Anterior cingulate cortex (tissue), 58 donors: ENCODE data around the gene ATP6V0D1.
"Not testable (repeated sequence)": the region's sequence is repeated elsewhere in the genome, so short reads cannot be mapped to it uniquely, and the experiment has no call there.

Experiments used
- DNase-seq, 58 donors: peaks; one replicate each; lab custom pipeline; 2025; lab: John Stamatoyannopoulos, UW

Gene ATP6V0D1

GRCh38 chr16:67430977-67431774 is 49.8 kb downstream of the ATP6V0D1 start, which contains the start of gene HSD11B2:
Gene HSD11B2, plus strand, starts transcription at chr16:67431121. Its CDS starts 128 bp downstream, at chr16:67431249.
- DNase-seq, result peak in 26 of 58 donors; percentile 16 to 60 (median 44)

- peak in 1 of 58 donors; percentile 32 for DNase-seq
These were observed 50.4 kb downstream of the ATP6V0D1 start for GRCh38 chr16:67430504-67430976.

GRCh38 chr16:67429799-67430503 is 51.0 kb downstream of the ATP6V0D1 start:
- DNase-seq, result no peak

GRCh38 chr16:67429053-67429798 is 51.7 kb downstream of the ATP6V0D1 start:
- no peak for DNase-seq

- peak in 31 of 58 donors; percentile 3 to 59 (median 25) for DNase-seq
These were observed 52.7 kb downstream of the ATP6V0D1 start for GRCh38 chr16:67428146-67428731.

GRCh38 chr16:67426950-67427349 is 54.0 kb downstream of the ATP6V0D1 start:
- DNase-seq, result no peak

GRCh38 chr16:67426022-67426421 is 54.9 kb downstream of the ATP6V0D1 start:
- no peak for DNase-seq

GRCh38 chr16:67425580-67425979 is 55.4 kb downstream of the ATP6V0D1 start:
- no peak for DNase-seq

GRCh38 chr16:67425061-67425460 is 55.9 kb downstream of the ATP6V0D1 start:
- no peak for DNase-seq

- DNase-seq, result no peak
These were observed 56.7 kb downstream of the ATP6V0D1 start for GRCh38 chr16:67424261-67424615.

- DNase-seq, result peak in 2 of 58 donors; percentile 31 to 41
These were observed 57.2 kb downstream of the ATP6V0D1 start for GRCh38 chr16:67423611-67424260.

- no peak for DNase-seq
These were observed 57.9 kb downstream of the ATP6V0D1 start for GRCh38 chr16:67423015-67423414.

- DNase-seq, result no peak
These were observed 59.9 kb downstream of the ATP6V0D1 start for GRCh38 chr16:67421030-67421429.

- DNase-seq, result no peak
These were observed 61.0 kb downstream of the ATP6V0D1 start for GRCh38 chr16:67419931-67420330.

- DNase-seq, result no peak
These were observed 61.5 kb downstream of the ATP6V0D1 start for GRCh38 chr16:67419502-67419901.

GRCh38 chr16:67417333-67418061 is 63.5 kb downstream of the ATP6V0D1 start:
- no peak for DNase-seq

GRCh38 chr16:67415872-67416793 is 64.8 kb downstream of the ATP6V0D1 start, which contains the start of gene ZDHHC1:
Gene ZDHHC1, minus strand, starts transcription at chr16:67416477. Its CDS starts 8,702 bp downstream, at chr16:67407775.
- DNase-seq, result peak in 52 of 58 donors; percentile 26 to 80 (median 58)

GRCh38 chr16:67415421-67415820 is 65.5 kb downstream of the ATP6V0D1 start:
- not testable (repeated sequence) for DNase-seq
